Measurements from ENCODE around the gene SOX2.

SOX2 gene

GRCh38 chr3:181699171-181699903, 12.4 kb upstream of the SOX2 start:
- no peak for TF ChIP-seq CTCF (IDR thresholded peaks at IDR 0.05; ENCODE audit: low read length, missing control alignments)
- H3K4me3 ChIP-seq (replicated peaks; ENCODE audit: low read depth, low read length): no peak overlapping the region
- no peak for DNase-seq (ENCODE audit: low read depth)

- H3K4me3 ChIP-seq (replicated peaks; ENCODE audit: low read depth, low read length): no peak overlapping the region
- TF ChIP-seq CTCF (IDR thresholded peaks at IDR 0.05; ENCODE audit: low read length, missing control alignments): peak; percentile 92
- DNase-seq (ENCODE audit: low read depth): peak; percentile 85
Measured at GRCh38 chr3:181700168-181701087, 11.3 kb upstream of the SOX2 start.

- H3K4me3 ChIP-seq (replicated peaks; ENCODE audit: low read depth, low read length): no peak overlapping the region
- DNase-seq (ENCODE audit: low read depth): no peak
Measured at GRCh38 chr3:181701096-181701495, 10.6 kb upstream of the SOX2 start.

GRCh38 chr3:181703601-181704420, 7.9 kb upstream of the SOX2 start:
- no peak overlapping the region for H3K4me3 ChIP-seq (replicated peaks; ENCODE audit: low read depth, low read length)
- DNase-seq (ENCODE audit: low read depth): no peak
- TF ChIP-seq CTCF (IDR thresholded peaks at IDR 0.05; ENCODE audit: low read length, missing control alignments): no peak

More at GRCh38 chr3:181701096-181701495, 10.6 kb upstream of the SOX2 start:
- no peak for TF ChIP-seq CTCF (IDR thresholded peaks at IDR 0.05; ENCODE audit: low read length, missing control alignments)

- no peak for TF ChIP-seq CTCF (IDR thresholded peaks at IDR 0.05; ENCODE audit: low read length, missing control alignments)
- no peak overlapping the region for H3K4me3 ChIP-seq (replicated peaks; ENCODE audit: low read depth, low read length)
- DNase-seq (ENCODE audit: low read depth): no peak
Measured at GRCh38 chr3:181704421-181705085, 7.2 kb upstream of the SOX2 start.

GRCh38 chr3:181705086-181705480, 6.6 kb upstream of the SOX2 start:
- TF ChIP-seq CTCF (IDR thresholded peaks at IDR 0.05; ENCODE audit: low read length, missing control alignments): no peak
- DNase-seq (ENCODE audit: low read depth): no peak
- H3K4me3 ChIP-seq (replicated peaks; ENCODE audit: low read depth, low read length): no peak overlapping the region
